Smooth muscle cell (in vitro differentiated cells): ENCODE data around the gene CCDC12. TPM values are rescaled to one million over a fixed set of nuclear protein-coding genes. Genes with fewer than 3 reads are reported as not detected.

ENCODE experiments used
- DNase-seq: peaks from one replicate; lab custom pipeline; 2025; ENCODE audit not compliant: unreplicated experiment; lab: John Stamatoyannopoulos, UW
- H2AFZ ChIP-seq: fragments of 200-600 bp; sonication (generic); 2 replicates; pipeline ENCODE4 v1.6.0; 2016; ENCODE audit warnings: antibody characterized with exemption, low read depth, mild to moderate bottlenecking
- H3F3A ChIP-seq: fragments of 200-600 bp; sonication (generic); 2 replicates; pipeline ENCODE4 v1.6.0; 2017; ENCODE audit warnings: antibody characterized with exemption, low read depth
- H3K27ac ChIP-seq: fragments of 200-600 bp; sonication (generic); 2 replicates; pipeline ENCODE4 v1.5.1; 2016; ENCODE audit warnings: low read depth, mild to moderate bottlenecking
- H3K27me3 ChIP-seq: fragments of 200-600 bp; sonication (generic); 2 replicates; pipeline ENCODE4 v1.6.1; 2016; ENCODE audit warnings: low read depth, mild to moderate bottlenecking
- H3K36me3 ChIP-seq: fragments of 200-600 bp; sonication (generic); 2 replicates; pipeline ENCODE4 v1.5.1; 2016; ENCODE audit warnings: low read depth
- H3K4me1 ChIP-seq: fragments of 200-600 bp; sonication (generic); 2 replicates; pipeline ENCODE4 v1.5.1; 2016; ENCODE audit warnings: low read depth
- H3K4me2 ChIP-seq: fragments of 200-600 bp; sonication (generic); 2 replicates; pipeline ENCODE4 v1.6.0; 2016; ENCODE audit warnings: mild to moderate bottlenecking
- H3K4me3 ChIP-seq: fragments of 200-600 bp; sonication (generic); 2 replicates; pipeline ENCODE4 v1.5.1; 2016; ENCODE audit warnings: mild to moderate bottlenecking
- H3K79me2 ChIP-seq: fragments of 200-600 bp; sonication (generic); 2 replicates; pipeline ENCODE4 v1.6.0; 2016; ENCODE audit warnings: low read depth, mild to moderate bottlenecking
- H3K9ac ChIP-seq: fragments of 200-600 bp; sonication (generic); 2 replicates; pipeline ENCODE4 v1.6.0; 2016; ENCODE audit warnings: low read depth
- H3K9me3 ChIP-seq: fragments of 200-600 bp; sonication (generic); replicated peaks from 2 replicates; pipeline ENCODE4 v1.5.1; 2016; ENCODE audit warnings: low read depth
- H4K20me1 ChIP-seq: fragments of 200-600 bp; sonication (generic); 2 replicates; pipeline ENCODE4 v1.6.0; 2016; ENCODE audit warnings: low read depth
- CTCF ChIP-seq: fragments of 200-600 bp; sonication (generic); IDR thresholded peaks from 2 replicates; pipeline ENCODE4 v1.5.1; 2017; ENCODE audit warnings: borderline replicate concordance, mild to moderate bottlenecking, antibody characterized with exemption; ENCODE audit not compliant: insufficient read depth, poor library complexity, severe bottlenecking
- WGBS: methylation state at CpG from one replicate; pipeline ENCODE4 v1.1.7; 2016; ENCODE audit warnings: low lambda C conversion rate; 5-methylcytosine and 5-hydroxymethylcytosine counted together
- polyA plus RNA-seq: library from polyadenylated mRNA; unstranded; fragments of >200 nt; fragmentation: Nextera tagmentation; extraction: Ambion mirVana; gene quantifications from 2 replicates; pipeline ENCODE4 v1.2.1, GENCODE V29; 2016
- total RNA-seq: library from RNA; depleted of rRNA; stranded (reverse); fragments of >200 nt; gene quantifications from 2 replicates; pipeline ENCODE4 v1.2.3, GENCODE V29; 2014

CCDC12 gene
- total and polyA plus RNA-seq, 2 experiments from 2014 or later: 23.9 to 52.4 TPM

GRCh38 chr3:47002171-47003055, 25.9 kb upstream of the CCDC12 start:
- no peak for TF ChIP-seq CTCF
- Histone ChIP-seq H3K27ac (no peak overlapping the region), H4K20me1 (no peaks in the 10 kb centered on the region), H3K4me1 (no peaks in the 10 kb centered on the region), H3K36me3 (no peaks in the 10 kb centered on the region), H3K4me3 (no peak overlapping the region), H3K79me2 (no peaks in the 10 kb centered on the region), H2AFZ (no peak overlapping the region), H3K27me3 (no peaks in the 10 kb centered on the region), H3K4me2 (no peak overlapping the region), H3K9ac (no peak overlapping the region), H3F3A (no peaks in the 10 kb centered on the region), H3K9me3 (no peaks in the 10 kb centered on the region)
- no peak for DNase-seq
- 91% methylated on average over 35 of the region's 35 CpGs for WGBS

GRCh38 chr3:47001731-47002170, 25.2 kb upstream of the CCDC12 start:
- Histone ChIP-seq H3K27me3 (no peaks in the 10 kb centered on the region), H3F3A (no peaks in the 10 kb centered on the region), H3K4me2 (no peak overlapping the region), H3K9me3 (no peaks in the 10 kb centered on the region), H3K79me2 (no peaks in the 10 kb centered on the region), H3K27ac (no peak overlapping the region), H3K4me1 (no peaks in the 10 kb centered on the region), H3K4me3 (no peak overlapping the region), H2AFZ (no peak overlapping the region), H3K9ac (no peak overlapping the region), H3K36me3 (no peaks in the 10 kb centered on the region), H4K20me1 (no peaks in the 10 kb centered on the region)
- 98% methylated on average over 16 of the region's 16 CpGs for WGBS
- DNase-seq: no peak
- TF ChIP-seq CTCF: no peak

GRCh38 chr3:47000922-47001730, 24.6 kb upstream of the CCDC12 start:
- 96% methylated on average over 25 of the region's 25 CpGs for WGBS
- Histone ChIP-seq H3K36me3 (no peaks in the 10 kb centered on the region), H3F3A (no peaks in the 10 kb centered on the region), H3K79me2 (no peaks in the 10 kb centered on the region), H3K4me2 (no peak overlapping the region), H3K9me3 (no peaks in the 10 kb centered on the region), H3K4me3 (no peak overlapping the region), H3K4me1 (no peaks in the 10 kb centered on the region), H4K20me1 (no peaks in the 10 kb centered on the region), H3K9ac (no peak overlapping the region), H3K27ac (no peak overlapping the region), H2AFZ (no peak overlapping the region), H3K27me3 (no peaks in the 10 kb centered on the region)
- DNase-seq: no peak
- TF ChIP-seq CTCF: no peak
